D341Med (cell line): ENCODE results near the gene MPP7.
"Not testable (repeated sequence)": the region's sequence is repeated elsewhere in the genome, so short reads cannot be mapped to it uniquely, and the experiment has no call there.

ENCODE experiments used
- DNase-seq: peaks from one replicate; pipeline ENCODE4 v3.0.0; 2012; ENCODE audit warnings: low spot score

MPP7 gene

DNA sequence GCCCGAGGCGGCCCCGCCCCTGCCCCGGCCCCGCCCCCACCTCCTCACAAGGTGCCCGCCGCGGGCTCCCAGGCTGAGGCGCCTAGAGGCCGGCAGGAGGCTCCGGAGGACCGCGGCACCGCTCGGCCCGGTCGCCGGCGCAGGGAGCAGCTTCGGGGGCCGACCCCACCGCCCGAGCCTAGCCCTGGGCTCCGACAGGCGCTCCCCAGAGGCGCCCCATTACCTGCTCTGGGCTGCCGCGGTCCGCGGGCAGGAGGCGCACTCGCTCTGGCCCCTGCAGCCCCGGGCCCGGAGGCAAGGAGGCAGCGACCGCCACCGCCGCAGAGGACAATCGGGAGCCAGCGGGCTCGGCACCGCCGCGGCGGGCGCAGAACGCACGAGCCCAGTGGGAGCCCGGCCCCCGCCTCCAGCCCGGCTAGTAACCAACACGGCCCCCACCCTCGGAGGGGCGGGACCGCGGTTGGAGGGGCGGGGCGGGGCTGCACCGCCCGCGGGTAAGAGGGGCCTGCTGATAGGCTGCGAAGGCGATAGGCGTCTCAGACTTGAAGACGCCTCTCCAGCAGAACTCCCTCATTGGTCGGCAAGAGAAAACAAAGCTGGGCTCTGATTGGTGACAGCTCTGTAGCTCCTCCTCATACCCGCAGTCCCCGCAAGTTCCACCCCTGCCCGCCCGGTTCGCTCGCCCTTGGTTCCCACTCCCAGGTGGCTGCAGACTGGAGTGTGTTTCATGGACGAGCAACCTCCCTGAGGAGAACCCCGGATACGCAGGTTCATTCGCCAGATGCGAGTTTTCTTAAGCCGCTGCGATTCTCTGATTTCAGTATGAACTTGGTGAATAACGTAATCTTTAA is at the start of gene MPP7:
Gene MPP7 (minus strand): TSS at position 427 of the 851 bp plus-strand sequence. CDS start 64,460 bp downstream, outside the sequence.
- DNase-seq, result peak; percentile 96

DNA sequence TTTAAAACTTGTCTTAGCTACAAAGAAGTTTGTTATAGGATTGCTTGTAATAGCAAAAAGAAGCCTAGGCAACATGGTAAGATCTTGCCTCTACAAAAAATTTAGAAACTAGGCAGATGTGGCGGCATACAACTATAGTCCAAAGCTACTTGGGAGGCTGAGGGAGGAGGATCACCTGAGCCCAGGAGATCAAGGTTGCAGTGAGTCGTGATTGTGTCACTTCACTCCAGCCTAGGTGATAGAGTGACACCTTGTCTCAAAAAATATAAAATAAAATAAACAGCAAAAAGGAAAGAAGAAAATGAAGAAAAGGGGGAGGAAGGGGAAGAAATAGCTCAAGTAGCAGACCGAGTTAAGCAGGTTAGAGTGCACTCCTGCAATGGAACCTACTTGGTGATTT is 47.0 kb upstream of the MPP7 start:
- no peak for DNase-seq

- no peak for DNase-seq
These were observed 41.4 kb upstream of the MPP7 start for GRCh38 chr10:28343987-28344895.

- no peak for DNase-seq
These were observed 40.4 kb upstream of the MPP7 start for GRCh38 chr10:28343252-28343651.

DNA sequence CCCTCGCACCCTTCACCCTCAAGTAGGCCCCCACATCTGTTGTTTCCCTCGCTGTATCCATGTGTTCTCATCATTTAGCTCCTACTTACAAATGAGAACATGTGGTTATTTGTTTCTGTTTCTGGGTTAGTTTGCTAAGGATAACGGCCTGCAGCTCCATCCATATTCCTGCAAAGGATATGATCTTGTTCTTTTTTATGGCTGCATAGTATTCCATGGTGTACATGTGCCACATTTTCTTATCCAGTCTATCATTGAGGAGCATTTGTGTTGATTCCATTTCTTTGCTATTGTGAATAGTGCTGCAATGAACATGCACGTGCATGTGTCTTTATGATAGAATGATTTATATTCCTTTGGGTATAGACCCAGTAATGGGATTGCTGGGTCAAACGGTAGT is 38.8 kb upstream of the MPP7 start:
- not testable (repeated sequence) for DNase-seq

GRCh38 chr10:28332726-28333125 is 29.9 kb upstream of the MPP7 start:
- DNase-seq, result no peak

- no peak for DNase-seq
These were observed 29.0 kb upstream of the MPP7 start for GRCh38 chr10:28331841-28332240.

DNA sequence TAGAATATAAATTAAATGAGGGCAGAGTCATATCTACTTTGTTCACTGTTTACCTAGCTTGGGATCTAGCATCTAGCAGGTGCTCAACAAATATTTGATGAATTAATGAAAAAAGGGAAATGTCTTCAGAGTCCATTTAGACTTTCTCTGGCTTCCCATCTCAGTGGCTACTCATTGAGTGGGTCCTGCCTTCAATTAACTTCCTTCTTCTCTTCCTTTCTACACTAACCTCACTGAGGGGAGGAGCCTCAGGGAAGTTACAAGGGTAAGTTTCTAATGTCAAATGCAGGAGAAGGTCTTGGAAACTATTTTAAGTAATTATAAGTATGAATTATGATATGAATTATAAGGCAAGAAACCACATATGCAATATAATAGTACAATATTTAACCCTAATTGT is 28.2 kb upstream of the MPP7 start:
- no peak for DNase-seq

DNA sequence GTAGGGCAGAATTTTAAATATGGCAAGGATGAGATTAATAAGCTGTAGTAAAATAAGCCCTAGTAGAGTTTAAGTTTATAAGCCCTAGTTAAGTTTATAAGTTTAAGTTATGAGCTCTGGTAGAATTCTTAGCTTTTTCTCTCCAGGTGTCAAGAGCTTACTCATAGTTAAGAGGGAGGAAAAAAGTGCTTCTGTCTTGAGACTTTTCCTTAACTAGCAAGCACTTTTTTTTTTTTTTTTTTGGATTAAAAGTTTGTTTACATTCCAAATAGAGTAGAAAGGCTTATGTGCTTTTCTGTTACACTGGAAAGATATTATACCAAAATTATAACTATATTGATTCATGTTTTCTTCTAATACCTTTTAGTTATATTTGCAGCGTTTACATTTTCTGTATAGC is 25.5 kb upstream of the MPP7 start:
- no peak for DNase-seq

GRCh38 chr10:28327491-28327880 is 24.6 kb upstream of the MPP7 start:
- no peak for DNase-seq

DNA sequence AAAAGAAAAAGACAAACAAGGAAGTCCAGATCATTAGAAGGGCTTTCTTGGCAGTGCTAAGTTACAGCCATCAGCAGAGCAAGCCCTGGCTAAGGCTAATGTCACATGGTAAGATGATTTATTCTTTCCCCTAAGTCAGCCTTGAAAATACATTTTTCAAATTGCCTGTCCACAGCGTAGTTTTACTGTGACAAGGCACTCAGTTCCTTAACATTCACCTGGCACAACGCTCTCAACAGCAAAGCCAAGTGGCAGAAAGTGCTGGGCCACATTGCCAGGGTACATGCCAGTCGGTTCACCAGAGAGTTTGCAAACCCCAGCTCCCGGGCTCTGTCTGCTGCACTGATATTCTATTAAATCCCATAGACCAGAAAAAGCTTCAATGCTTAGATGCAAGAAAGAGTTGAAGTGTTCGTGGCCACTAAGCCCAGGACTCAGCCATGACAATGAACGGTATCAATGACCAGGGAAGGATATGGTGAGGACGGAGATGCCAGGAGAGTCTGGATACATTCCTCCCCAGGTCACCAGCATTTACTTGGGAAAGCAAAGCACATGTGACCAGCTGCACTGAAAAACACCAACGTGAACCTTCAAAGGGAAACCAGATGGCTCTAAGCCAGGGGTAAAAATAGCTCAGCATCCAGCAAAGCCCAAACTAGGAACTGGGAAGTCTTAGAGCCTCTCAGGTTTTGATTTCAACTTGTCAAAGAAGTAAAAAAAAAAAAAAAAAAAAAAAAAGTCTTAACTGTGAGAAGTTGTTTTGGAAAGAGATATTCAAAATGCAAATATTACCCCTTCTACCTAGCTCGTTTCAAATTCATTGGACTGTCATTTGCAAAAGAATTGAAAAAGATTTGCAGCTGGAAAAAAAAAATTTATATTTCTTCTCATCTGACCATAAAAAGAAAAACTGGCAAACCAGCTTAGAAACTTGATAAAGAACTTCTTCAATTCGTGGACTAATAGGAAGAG is 23.9 kb upstream of the MPP7 start:
- DNase-seq, result no peak

DNA sequence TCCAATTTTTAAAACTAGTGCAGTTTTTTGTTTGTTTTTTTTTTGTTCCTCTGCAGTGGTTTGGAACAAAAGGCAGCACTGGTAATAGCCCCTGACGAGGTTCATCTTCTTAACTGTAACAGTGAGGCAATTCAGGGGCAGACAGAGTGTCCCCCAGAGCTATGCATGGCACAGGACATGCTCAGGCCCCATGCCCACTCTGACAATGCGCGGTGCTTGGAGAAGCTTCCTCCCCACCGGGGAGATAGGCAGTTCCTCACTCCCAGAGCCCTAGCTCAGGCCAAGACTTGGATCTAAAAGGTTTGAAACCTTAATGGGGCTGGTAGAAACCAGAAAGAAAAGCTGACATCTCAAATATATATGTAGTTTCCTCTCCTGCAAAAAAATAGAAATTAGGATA is 17.9 kb upstream of the MPP7 start:
- DNase-seq, result no peak

- no peak for DNase-seq
These were observed 17.2 kb upstream of the MPP7 start for GRCh38 chr10:28320090-28320489.

- DNase-seq, result not testable (repeated sequence)
These were observed 16.2 kb upstream of the MPP7 start for GRCh38 chr10:28319061-28319460.

DNA sequence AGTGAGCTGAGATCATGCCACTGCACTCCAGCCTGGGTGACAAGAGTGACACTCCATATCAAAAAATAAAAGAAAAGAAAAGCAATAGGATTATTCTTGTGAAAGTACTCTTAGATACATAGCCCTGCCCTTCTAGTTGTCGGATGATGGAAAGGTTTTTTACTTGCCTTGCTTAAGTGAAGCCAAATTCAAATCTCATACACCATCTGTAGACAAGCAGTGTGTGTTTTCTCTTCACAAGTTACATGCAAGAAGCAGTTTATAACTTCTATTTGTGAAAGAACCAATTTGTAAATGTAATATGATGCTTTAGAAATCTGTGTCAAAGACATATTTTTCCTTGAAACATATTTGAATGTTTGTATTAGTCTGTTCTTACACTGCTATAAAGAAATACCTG is 15.8 kb upstream of the MPP7 start:
- no peak for DNase-seq

GRCh38 chr10:28317760-28318159 is 14.9 kb upstream of the MPP7 start:
- no peak for DNase-seq

DNA sequence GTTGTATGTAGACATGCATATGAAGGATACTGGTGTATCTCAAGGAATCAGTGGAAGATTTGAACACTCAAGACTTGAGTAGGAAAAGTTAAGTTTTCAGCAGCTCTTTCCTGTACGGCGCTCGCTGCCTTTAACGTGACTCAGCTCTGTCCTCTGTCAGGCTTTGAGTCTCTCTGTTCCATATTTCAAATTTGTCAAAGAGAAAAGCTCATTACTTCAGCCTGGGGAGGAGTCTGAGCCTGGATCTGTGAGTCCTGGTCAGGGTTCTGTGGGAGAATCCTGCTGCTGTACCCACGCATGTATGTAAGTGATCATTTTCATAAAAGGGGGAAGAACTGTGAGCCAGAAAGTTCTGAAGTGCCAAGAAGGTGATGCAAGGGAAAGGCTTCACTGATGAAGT is 13.8 kb upstream of the MPP7 start:
- no peak for DNase-seq

DNA sequence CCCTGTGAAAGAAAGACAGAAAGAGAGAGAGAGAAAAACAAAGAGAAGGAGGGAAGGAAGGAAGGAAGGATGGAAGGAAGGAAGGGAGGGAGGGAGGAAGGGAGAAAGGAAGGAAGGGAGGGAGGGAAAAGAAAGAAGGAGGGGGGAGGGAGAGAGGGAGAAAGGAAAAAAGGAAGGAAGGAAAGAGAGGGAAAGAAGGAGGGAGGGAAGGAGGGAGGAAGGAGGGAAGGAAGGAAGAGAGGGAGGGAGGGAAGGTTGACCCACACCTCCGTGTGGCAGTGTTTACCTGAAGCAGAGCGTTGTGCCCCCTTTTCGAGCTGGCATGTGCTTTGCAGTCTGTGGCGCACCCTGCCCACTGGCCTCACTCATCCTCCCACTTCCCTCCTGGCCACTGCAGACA is 12.3 kb upstream of the MPP7 start:
- DNase-seq, result no peak

GRCh38 chr10:28314211-28314610 is 11.3 kb upstream of the MPP7 start:
- DNase-seq, result no peak

DNA sequence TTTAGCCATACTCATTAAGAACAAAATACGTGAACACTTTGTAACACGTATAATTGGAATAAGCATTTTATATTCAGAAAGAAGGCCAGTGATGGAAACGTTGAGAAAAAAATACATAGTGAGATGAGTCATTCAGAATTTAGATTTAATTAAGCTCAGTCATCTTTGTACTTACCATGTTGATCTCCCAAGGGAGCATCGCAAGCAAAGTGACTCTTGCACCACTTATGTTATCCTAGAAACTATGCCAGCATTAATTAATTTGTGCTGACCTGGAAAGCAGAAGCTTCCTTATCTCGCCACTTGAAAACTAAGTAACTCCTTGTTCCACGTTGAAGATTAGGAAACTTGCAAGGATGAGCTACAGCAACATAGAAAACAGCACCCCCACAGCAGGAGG is 9.7 kb upstream of the MPP7 start:
- no peak for DNase-seq

- no peak for DNase-seq
These were observed 8.2 kb upstream of the MPP7 start for GRCh38 chr10:28311104-28311503.

- DNase-seq, result no peak
These were observed 4.4 kb upstream of the MPP7 start for GRCh38 chr10:28307267-28307666.
